Endodermal cell (in vitro differentiated cells): ENCODE results near the gene DENND4A. TPM values are rescaled to one million over a fixed set of nuclear protein-coding genes. Genes with fewer than 3 reads are reported as not detected.

ENCODE experiments used
- DNase-seq: peaks from one replicate; pipeline ENCODE4 v3.0.0-alpha.2; 2017
- H3K27ac ChIP-seq: 2 replicates; pipeline ENCODE4 v1.5.1; 2013; ENCODE audit warnings: mild to moderate bottlenecking, low read depth, low read length, moderate library complexity
- H3K27me3 ChIP-seq: 2 replicates; pipeline ENCODE4 v1.6.1; 2013; ENCODE audit warnings: mild to moderate bottlenecking, low read length, moderate library complexity; ENCODE audit not compliant: insufficient read depth, control insufficient read depth, poor library complexity, severe bottlenecking
- H3K36me3 ChIP-seq: 2 replicates; pipeline ENCODE4 v1.7.0; 2013; ENCODE audit warnings: mild to moderate bottlenecking, low read length, moderate library complexity; ENCODE audit not compliant: control insufficient read depth, insufficient read depth
- H3K4me1 ChIP-seq: one replicate; pipeline ENCODE4 v1.7.0; 2013; ENCODE audit warnings: low read length; ENCODE audit not compliant: control insufficient read depth, insufficient read depth
- H3K4me3 ChIP-seq: 2 replicates; pipeline ENCODE4 v1.5.1; 2013; ENCODE audit warnings: mild to moderate bottlenecking, low read length, moderate library complexity
- H3K9ac ChIP-seq: 2 replicates; pipeline ENCODE4 v1.6.1; 2013; ENCODE audit warnings: mild to moderate bottlenecking, low read length, moderate library complexity; ENCODE audit not compliant: poor library complexity, severe bottlenecking; ENCODE audit errors: extremely low read depth
- H3K9me3 ChIP-seq: 2 replicates; pipeline ENCODE4 v1.6.1; 2013; ENCODE audit warnings: mild to moderate bottlenecking, low read length, moderate library complexity; ENCODE audit not compliant: control insufficient read depth
- H3K27ac Mint-ChIP-seq: 2 replicates; pipeline ENCODE4 v1.8.0; 2020; ENCODE audit warnings: mixed read lengths
- H3K27me3 Mint-ChIP-seq: 2 replicates; pipeline ENCODE4 v1.8.0; 2021; ENCODE audit warnings: mild to moderate bottlenecking, mixed read lengths; ENCODE audit not compliant: insufficient read depth
- H3K36me3 Mint-ChIP-seq: 2 replicates; pipeline ENCODE4 v1.8.0; 2020; ENCODE audit warnings: low read depth, mixed read lengths
- H3K4me1 Mint-ChIP-seq: 2 replicates; pipeline ENCODE4 v1.8.0; 2020; ENCODE audit warnings: mixed read lengths
- H3K4me3 Mint-ChIP-seq: 2 replicates; pipeline ENCODE4 v1.8.0; 2020; ENCODE audit warnings: mild to moderate bottlenecking, moderate library complexity, mixed read lengths
- H3K9me3 Mint-ChIP-seq: 2 replicates; pipeline ENCODE4 v1.8.0; 2020; ENCODE audit warnings: mild to moderate bottlenecking, mixed read lengths
- WGBS, 2 experiments: methylation state at CpG; one replicate each; pipeline versions ENCODE4 v1.1.5 to v1.1.7; 2013; ENCODE audit warnings: missing lambda C conversion rate in 2 of 2, mixed read lengths in 1 of 2; ENCODE audit not compliant: insufficient coverage in 1 of 2, insufficient read length in 1 of 2; 5-methylcytosine and 5-hydroxymethylcytosine counted together
- total RNA-seq, 2 donors: library from RNA; stranded (reverse); fragmentation: NEBNext Ultra II Directional in 1 of 2; extraction: Animal tissue kit (Norgen Biotek cat#: 25700) in 1 of 2; gene quantifications; 2 replicates in 1 of 2; 3 replicates in 1 of 2; pipeline ENCODE4 v1.2.1, GENCODE V29; 2021
- TF ChIP-seq, protein P1 (sequence below): fragments of 200-600 bp; sonication (generic); conservative IDR thresholded peaks from 2 replicates; pipeline ENCODE4 v1.5.0; 2021; ENCODE audit warnings: antibody characterized with exemption, mild to moderate bottlenecking

Gene DENND4A
- total RNA-seq, 2 donors from 2014 or later: 7.3 to 9.8 TPM

DNA sequence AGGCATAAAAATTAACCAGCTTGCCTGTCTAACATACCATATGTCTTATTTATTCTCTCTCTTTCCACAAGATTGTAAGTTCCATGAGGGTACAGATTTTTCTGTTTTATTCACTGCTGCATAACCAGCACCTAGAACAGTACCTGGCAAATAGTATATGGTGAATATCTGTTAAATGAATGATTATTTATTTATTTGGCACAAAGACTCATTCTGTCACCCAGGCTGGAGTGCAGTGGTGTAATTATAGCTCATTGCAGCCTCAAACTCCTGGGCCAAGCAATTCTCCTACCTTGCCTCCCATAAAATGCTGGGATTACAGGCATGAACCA lies 24.9 kb downstream of the DENND4A start:
- Histone ChIP-seq H3K36me3 (no peaks in the 10 kb centered on the region), H3K9me3 (no peaks in the 10 kb centered on the region), H3K4me3 (no peak overlapping the region), H3K9ac (no peak overlapping the region), H3K27me3 (no peaks in the 10 kb centered on the region), H3K4me1 (no peaks in the 10 kb centered on the region), H3K27ac (no peak overlapping the region)
- no peak overlapping the region for H3K27ac Mint-ChIP-seq
- H3K4me1 Mint-ChIP-seq: peaks cover 4% of the 10 kb centered on the region
- no peaks in the 10 kb centered on the region for H3K27me3 Mint-ChIP-seq
- H3K4me3 Mint-ChIP-seq: no peak overlapping the region
- H3K9me3 Mint-ChIP-seq: no peaks in the 10 kb centered on the region
- DNase-seq: no peak
- TF ChIP-seq, protein P1, sequence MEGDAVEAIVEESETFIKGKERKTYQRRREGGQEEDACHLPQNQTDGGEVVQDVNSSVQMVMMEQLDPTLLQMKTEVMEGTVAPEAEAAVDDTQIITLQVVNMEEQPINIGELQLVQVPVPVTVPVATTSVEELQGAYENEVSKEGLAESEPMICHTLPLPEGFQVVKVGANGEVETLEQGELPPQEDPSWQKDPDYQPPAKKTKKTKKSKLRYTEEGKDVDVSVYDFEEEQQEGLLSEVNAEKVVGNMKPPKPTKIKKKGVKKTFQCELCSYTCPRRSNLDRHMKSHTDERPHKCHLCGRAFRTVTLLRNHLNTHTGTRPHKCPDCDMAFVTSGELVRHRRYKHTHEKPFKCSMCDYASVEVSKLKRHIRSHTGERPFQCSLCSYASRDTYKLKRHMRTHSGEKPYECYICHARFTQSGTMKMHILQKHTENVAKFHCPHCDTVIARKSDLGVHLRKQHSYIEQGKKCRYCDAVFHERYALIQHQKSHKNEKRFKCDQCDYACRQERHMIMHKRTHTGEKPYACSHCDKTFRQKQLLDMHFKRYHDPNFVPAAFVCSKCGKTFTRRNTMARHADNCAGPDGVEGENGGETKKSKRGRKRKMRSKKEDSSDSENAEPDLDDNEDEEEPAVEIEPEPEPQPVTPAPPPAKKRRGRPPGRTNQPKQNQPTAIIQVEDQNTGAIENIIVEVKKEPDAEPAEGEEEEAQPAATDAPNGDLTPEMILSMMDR: no peak
- no peaks in the 10 kb centered on the region for H3K36me3 Mint-ChIP-seq

GRCh38 chr15:65766422-65767263 lies 25.4 kb downstream of the DENND4A start:
- Mint-ChIP-seq H3K36me3 (no peaks in the 10 kb centered on the region), H3K4me1 (peaks cover 4% of the 10 kb centered on the region), H3K27ac (no peak overlapping the region), H3K4me3 (no peak overlapping the region), H3K27me3 (no peaks in the 10 kb centered on the region), H3K9me3 (no peaks in the 10 kb centered on the region)
- Histone ChIP-seq H3K27ac (no peak overlapping the region), H3K9me3 (no peaks in the 10 kb centered on the region), H3K9ac (no peak overlapping the region), H3K4me1 (no peaks in the 10 kb centered on the region), H3K36me3 (no peaks in the 10 kb centered on the region), H3K4me3 (no peak overlapping the region), H3K27me3 (no peaks in the 10 kb centered on the region)
- TF ChIP-seq, protein P1: no peak
- WGBS, 2 experiments: 93 to 100% methylated on average over 1 to 3 of the region's 3 CpGs
- DNase-seq: no peak

DNA sequence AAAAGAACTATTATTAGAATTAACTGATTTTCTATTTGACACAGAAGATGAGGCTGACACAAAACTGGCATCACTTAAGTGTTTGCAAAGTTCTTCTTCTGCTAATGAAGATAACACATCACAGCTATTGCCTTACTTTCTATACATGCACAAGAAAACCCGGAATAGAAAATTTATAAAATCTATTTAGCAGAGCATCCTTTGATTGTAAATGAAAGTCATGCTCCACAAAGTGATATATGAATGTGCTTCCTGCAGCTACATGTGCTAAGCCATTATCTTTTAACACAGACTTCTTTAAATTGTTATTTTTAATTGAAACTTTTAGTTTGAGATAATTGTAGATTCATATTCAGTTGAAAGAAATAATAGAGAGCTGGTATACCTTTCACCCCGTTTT lies 27.0 kb downstream of the DENND4A start:
- no peak overlapping the region for H3K27ac Mint-ChIP-seq
- peaks cover 4% of the 10 kb centered on the region for H3K4me1 Mint-ChIP-seq
- H3K36me3 Mint-ChIP-seq: no peaks in the 10 kb centered on the region
- Histone ChIP-seq H3K9ac (no peak overlapping the region), H3K27ac (no peak overlapping the region), H3K36me3 (no peaks in the 10 kb centered on the region), H3K9me3 (no peaks in the 10 kb centered on the region), H3K4me1 (no peaks in the 10 kb centered on the region), H3K4me3 (no peak overlapping the region), H3K27me3 (no peaks in the 10 kb centered on the region)
- H3K9me3 Mint-ChIP-seq: no peaks in the 10 kb centered on the region
- 94% methylated on average over 2 of the region's 2 CpGs; no CpG with 5 or more reads in 1 of the 2 experiments for WGBS, 2 experiments
- TF ChIP-seq, protein P1: no peak
- H3K4me3 Mint-ChIP-seq: no peak overlapping the region
- DNase-seq: no peak
- no peaks in the 10 kb centered on the region for H3K27me3 Mint-ChIP-seq
